Breast epithelium (tissue), 3 donors: ENCODE data around the gene MVP.
A peak's percentile ranks its signal among the peaks of the same experiment; 100 is the strongest.

Experiments used
- POLR2AphosphoS5 ChIP-seq, 3 donors: sonication (generic); formaldehyde crosslinking; IDR thresholded peaks; one replicate each; pipeline ENCODE4 v1.6.1; 2017; ENCODE audit warnings: antibody characterized with exemption in 3 of 3
- TF ChIP-seq, protein P1 (sequence below), 3 donors: fragments of 450-650 bp; IDR thresholded peaks; one replicate each; pipeline ENCODE4 v1.5.1; 2016 to 2017; ENCODE audit warnings: antibody characterized with exemption in 3 of 3, mild to moderate bottlenecking in 3 of 3, moderate library complexity in 3 of 3

DNA sequence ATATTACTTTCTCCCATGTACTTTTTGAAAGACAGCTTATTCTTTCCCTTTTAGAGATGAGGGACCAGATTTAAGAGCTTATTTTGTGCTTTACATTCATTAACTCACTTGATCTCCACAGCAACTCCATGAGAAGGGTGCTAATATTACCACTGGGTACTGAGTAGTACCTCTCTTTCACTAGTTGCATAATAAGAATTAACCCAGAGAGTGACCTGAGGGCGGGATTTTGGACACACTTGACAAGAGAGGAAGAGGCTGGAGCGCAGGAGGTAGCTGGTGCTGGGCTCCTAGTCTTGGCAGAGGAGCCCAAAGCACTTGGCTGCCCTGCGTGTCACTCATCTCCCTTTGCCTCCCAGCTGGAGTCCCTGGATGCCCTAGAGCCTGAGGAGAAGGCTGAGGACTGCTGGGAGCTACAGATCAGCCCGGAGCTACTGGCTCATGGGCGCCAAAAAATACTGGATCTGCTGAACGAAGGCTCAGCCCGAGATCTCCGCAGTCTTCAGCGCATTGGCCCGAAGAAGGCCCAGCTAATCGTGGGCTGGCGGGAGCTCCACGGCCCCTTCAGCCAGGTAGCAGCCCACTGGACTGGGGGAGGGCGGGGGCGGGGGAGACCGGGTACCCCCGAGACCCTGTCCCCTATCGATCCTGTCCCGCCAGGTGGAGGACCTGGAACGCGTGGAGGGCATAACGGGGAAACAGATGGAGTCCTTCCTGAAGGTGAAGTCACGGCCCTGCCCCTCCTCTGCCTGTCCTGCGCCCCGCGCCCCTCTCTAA lies 15.6 kb upstream of the MVP start:
- TF ChIP-seq, protein P1, sequence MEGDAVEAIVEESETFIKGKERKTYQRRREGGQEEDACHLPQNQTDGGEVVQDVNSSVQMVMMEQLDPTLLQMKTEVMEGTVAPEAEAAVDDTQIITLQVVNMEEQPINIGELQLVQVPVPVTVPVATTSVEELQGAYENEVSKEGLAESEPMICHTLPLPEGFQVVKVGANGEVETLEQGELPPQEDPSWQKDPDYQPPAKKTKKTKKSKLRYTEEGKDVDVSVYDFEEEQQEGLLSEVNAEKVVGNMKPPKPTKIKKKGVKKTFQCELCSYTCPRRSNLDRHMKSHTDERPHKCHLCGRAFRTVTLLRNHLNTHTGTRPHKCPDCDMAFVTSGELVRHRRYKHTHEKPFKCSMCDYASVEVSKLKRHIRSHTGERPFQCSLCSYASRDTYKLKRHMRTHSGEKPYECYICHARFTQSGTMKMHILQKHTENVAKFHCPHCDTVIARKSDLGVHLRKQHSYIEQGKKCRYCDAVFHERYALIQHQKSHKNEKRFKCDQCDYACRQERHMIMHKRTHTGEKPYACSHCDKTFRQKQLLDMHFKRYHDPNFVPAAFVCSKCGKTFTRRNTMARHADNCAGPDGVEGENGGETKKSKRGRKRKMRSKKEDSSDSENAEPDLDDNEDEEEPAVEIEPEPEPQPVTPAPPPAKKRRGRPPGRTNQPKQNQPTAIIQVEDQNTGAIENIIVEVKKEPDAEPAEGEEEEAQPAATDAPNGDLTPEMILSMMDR (IDR thresholded peaks at IDR 0.05), result peak in 1 of 3 donors; percentile 4
- no peak for TF ChIP-seq POLR2AphosphoS5 (IDR thresholded peaks at IDR 0.05)
